HG03175 (cell line): Measurements from ENCODE around the gene ARL15.

Experiments
- ATAC-seq: cut with Tn5 transposase; IDR thresholded peaks from one replicate; pipeline ENCODE4 v1.9.1; 2021; ENCODE audit warnings: mild to moderate bottlenecking, moderate library complexity; ENCODE audit not compliant: unreplicated experiment

ARL15 gene

DNA sequence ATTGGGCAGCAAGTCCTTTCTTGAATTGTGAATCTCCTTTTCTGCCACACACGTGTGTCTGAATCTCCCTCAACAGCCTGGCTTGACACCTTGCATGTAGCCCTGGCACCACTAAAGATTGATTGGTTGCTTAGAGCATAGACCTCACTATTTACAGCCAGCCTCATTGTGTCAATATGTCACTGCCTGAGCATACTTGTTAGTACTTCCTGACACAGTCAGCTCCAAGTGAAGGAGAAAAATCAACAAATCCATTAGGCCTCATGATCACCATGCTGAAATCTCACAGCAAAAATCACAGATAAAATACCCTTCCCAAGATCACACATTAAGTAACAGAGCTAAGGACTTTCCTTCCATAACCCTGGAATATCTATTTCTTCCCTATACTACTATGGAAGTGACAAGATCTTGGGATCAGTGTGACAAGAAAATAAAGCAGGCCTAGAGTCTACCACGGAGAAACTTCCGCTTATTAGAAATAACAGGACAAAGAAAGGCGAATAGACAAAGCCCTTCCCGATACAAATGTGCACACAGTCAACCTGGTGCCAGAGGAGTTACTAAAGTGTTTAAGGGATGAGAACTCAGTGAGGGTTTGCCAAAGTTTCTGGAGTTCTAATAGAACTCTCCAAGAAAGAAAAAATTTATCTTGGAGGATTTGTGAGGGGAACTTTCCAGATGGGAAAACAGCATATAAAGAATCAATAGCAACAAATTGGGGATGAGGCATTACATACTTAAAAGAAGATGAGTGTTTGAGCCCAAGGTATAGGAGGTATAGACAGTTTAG, 5.6 kb upstream of the ARL15 start:
- ATAC-seq = no peak

DNA sequence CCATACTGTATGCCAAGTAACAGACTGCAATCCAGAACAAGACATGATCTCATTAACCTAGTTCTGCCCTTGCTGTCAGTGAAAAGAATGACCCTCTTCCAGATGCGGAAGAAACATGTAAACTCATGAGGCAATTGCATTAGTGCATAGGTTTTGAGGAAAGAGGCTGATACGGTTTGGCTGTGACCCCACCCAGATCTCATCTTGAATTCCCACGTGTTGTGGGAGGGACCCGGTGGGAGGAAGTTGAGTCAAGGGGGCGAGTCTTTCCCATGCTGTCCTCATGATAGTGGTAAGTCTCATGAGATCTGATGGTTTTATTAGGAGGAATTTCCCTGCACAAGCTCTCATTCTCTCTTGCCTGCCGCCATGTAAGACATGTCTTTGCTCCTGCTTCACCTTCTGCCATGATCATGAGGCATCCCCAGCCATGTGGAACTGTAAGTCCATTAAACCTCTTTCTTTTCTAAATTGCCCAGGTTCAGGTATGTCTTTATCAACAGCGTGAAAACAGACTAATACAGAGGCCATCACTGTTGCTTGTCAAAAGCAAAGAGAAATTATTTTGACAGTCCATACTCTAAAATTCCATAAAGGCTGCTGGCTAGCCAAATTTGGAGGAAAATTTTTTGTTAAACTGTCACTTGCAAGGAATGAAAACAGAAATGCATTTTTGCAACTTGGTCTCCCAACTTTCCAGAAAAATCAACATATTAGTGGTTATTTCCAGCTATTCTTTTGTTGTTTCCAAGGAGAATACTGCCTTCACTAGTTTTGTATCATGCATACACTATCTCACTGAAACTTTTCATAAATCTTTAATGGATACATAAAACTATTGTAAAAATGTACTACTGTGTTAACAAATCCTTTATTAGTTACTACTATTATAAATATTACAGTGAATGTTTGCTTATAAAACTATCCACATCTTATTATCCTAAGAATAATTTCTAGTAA, 3.2 kb upstream of the ARL15 start:
- no peak for ATAC-seq

DNA sequence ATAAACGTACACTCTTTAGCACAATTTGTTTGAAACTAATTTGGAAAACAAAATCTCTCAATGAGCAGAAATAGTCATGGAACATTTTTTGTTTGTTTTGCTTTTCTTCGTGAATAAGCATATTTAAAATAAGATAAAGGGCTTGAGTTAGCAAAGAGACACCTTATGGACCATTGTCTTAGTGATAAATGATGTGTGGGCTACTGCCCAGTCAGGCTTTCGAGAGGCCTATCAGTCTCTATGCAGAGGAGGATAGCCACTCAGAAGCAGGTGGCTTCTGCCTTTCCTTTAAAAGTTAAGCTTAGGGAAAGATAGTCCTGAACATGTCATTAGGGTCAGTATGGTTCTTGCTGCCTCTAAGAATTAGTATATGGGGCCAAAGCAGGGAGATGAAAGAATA, 2.1 kb upstream of the ARL15 start:
- ATAC-seq = no peak

DNA sequence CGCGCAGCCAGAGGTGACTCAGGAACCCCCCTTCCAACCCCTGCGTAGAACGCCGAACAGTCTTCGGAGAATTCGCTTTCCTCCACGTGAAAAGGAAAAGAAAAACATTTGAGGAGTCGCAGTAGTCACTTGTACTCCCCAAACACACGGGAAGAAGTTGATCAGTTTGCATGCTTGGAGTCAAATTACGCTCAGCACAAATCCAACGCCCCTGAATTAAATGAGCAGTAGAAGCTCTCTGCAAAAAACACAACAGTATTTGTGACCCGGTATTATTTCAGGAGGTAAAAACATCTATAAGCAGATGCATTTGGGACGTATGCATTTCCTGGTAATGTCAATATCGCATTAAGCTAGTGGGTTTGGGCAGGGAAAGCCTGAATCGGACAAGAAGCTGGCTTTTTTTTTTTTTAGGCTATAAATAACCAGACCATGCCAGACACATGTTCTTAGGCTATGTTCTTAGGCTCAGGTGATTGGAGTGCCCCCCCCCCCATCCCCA, 854 bp upstream of the ARL15 start:
- no peak for ATAC-seq

DNA sequence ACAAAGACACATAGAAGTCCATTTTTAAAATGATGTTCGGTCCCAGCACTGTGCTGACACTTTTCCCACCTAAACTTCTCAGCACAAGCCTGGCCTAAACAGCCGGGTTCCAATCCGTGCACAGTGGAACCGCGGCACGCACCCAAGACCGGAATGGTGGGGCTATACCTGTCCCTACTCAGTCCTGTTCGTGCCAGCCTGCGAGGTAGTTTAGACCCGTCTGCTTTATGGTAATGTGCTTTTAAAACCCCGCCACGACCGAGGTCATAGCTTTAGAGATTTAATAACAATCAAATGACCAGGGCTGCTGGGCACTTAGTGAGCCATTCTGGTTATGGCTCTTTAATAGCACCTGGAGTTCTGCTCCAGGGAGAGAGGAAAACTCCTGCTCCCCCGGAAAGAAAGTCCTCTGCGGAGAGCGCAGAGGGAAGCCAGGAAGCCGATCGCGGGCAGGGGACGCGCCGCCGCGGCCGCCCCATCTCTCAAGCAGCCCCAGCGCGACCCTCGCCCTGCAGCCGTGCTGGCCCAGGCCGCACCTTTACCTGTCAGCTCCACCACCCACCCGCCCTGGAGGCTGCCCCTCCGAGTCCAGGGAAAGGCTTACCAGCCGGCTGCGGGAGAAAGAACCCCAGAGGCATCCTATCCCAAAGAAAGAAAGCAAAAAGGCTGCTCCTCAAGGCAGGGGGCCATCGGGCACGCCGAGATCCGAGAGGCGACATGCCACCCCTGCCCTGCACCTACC, 511 bp downstream of the ARL15 start:
- ATAC-seq = peak; percentile 27

DNA sequence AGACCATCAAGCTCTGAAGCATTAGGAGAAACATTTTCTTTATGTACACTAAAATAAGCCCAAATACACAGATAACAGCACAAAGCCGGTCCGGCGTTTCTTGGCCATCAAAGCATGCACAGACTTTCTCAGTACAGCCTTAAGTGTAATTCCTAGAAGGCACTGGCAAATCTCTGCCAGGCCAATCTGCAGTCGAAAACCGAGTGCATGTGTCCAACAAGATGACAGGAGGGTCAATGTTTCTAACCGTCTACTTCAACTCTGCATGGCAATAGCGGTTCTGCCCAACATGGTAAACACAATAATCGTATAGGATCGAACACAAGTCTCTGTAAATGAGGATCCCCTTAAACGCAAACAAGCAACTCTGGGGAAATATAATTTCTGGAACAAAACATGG, 1.1 kb downstream of the ARL15 start:
- no peak for ATAC-seq

DNA sequence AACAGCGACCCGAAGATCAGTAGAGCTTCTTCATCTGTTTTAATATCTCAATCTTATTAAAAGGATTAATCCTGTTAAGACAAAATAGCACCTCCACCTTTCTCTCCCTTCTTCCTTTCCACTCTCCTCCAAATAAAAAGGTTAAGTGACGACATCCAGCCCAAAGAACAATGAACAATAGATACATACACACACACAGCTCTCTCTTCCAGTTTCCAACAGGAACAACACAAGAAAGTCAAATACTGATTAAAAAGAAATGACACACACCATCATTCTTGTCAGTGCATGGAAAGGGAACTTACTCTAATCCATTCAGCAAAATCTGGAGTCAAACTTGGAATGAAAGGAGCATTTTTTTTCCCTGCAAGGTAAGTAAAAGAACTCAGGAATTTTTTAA, 2.8 kb downstream of the ARL15 start:
- no peak for ATAC-seq

DNA sequence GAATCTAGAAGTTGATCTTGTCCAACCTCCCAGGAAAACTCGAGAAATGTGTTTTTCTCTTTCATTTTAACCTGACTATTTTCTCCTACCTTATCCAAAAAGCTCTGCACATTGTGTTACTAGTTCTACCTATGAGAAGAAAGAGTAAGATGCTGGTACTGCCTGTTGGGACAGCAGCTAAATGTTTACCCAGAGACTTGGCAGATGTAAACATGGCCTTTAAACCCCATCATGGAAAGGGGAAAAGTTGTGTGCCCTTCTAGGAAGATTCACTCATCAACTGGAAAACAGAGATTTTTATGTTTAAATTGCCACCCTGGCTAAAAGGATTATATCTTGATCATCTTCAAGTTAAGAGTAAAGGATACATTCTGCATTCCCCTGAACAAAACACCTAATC, 3.5 kb downstream of the ARL15 start:
- no peak for ATAC-seq

DNA sequence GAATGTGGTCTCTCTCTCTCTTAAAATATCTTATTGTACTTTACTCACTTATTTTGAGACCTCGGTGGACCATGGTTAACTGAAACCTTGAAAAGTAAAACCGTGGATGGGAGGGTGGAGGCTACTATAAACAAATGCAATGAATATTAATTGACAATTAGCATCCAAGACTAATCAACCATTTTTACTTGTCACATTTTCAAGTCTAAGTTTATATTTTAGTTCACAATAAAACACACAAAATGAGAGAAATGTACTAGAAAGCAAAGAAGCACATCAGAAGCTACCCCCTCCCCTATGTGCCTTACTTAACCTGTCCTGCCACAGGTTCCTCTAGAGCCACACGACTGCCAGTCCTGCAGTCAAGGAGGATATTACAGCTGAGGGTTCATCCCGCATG, 4.6 kb downstream of the ARL15 start:
- no peak for ATAC-seq

DNA sequence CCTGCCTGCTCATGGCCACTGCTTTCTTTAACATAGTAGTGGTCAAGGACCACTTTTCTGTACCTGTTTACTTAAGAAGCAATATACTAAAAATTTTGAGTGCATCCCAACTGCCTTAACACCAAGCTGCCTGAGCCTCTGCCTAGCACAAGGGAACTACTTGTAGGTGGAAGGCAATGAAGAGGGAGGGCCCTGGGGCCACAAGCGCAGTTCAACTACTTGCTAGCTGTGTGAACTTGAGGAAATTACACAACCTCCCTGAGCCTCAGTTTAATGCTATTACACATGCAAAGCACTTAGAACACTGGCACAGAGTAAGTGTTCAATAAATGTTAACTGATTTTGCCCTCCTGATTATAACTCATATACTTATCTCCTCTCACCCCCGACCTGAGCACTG, 6.3 kb downstream of the ARL15 start:
- ATAC-seq = no peak

DNA sequence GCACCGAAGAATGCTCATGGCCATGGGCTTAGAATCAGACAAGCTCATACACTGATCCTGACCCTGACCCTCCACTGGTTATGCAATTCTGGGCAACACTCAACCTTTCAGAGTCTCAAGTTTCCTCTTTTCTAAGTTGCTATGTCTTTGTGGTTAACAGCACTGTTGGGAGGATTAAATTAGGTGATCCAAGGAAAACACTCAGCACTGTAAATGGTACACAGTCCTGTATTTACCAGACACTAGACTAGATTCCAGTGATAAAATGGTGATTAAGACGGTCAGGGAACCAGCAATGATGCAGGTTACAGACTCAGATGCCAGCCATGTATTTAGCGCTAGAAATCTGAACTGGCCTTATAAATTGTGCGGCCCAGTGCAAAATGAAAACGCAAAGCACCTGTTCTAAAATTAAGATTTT, 8.1 kb downstream of the ARL15 start:
- no peak for ATAC-seq

DNA sequence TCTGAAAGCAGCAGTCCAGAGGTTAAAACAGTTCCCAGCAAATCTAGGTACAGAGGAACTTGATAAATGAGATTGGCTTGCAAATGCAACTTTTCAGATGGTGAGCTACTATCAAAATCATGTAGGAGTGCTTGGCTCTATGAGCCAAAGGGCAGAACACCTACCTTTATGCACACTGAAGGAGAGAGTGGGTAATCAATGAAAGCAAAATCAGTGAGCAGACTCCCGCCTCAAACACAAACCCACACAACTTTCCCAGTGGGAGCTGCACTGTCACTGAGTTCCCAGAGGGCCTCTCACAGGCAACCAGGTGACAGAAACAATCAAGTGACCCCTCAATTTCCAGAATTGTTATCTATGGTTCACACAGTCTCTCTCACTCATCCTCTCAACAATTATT, 8.5 kb downstream of the ARL15 start:
- no peak for ATAC-seq

DNA sequence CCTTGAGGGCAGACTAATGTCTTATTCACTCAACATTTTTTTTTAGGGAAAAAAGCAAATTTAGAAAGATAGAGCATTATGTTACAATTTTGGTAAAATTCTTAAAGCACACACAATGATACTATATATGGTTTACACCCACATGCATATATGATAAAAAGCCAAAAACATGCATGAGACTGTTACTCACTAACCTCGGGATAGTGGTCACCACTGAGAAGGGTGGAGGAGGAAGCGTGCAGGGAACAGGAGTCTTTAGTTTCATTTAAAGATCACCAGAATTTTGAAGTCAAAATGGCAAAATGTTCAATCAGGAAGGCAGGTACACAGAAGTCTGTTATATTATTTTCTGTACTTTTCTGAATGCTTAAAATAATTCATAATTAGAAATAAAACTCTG, 9.2 kb downstream of the ARL15 start:
- ATAC-seq = no peak

DNA sequence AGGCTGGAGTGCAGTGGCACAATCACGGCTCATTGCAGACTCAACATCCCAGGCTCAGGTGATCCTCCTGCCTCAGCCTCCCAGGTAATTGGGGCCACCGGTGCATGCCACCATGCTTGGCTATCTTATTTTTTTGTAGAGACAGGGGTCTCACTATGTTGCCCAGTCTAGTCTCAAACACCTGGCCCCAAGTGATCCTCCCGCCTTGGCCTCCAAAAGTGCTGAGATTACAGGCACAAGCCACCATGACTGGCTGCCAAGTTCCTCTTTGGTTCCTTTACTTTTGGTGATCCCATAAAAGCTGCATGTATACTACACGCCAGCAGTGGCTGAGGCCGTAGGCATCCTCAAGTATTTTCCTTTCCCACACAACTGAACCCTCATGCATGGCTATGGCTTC, 11.4 kb downstream of the ARL15 start:
- no peak for ATAC-seq

DNA sequence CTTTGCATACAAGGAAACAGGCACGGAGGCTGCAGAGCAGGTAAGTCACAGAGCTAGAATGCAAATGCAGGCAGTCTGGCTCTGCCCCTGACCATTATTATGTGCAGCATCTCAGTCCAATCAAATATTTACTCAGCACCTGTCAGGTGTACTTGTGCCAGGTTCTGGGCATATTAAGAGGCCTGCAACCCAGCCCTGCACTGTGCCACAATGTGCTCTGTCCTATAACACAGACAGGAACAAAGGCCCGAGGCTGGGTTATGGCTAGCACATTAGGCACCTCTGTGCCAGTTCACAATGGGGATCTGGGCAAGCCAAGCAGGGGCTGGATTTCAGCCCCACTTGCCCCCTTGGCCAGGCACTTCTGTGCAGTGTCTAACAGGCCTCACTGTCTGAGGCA, 14.0 kb downstream of the ARL15 start:
- ATAC-seq = no peak

DNA sequence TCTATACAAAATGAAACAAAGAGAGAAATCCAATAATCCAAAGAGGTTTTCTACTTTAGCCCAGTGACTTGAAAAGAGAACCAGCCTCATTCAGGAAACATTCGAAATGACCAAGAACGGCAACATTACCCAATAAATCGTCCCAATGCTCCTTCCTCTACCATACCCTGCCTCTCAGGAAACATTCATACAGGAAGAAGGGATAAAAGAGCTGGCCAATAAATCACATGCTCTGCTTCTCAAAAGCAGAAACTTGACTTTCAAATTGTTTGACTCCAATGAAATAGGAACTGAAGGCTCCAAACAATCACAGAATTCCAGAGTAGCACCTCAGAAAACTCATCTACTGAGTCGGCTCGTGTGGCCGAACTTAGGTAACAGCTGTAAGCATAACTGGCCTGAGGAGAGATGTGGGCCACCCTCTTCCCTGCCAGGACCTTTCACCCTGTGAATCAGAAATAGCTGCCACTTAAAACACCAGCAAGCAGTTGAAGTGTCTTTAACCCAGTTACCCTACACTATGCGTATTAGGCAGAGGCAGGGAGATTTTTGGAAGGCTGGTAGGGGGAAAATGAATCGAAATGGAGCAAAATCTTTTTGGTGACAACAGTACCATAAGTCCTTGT, 14.6 kb downstream of the ARL15 start:
- ATAC-seq = no peak

DNA sequence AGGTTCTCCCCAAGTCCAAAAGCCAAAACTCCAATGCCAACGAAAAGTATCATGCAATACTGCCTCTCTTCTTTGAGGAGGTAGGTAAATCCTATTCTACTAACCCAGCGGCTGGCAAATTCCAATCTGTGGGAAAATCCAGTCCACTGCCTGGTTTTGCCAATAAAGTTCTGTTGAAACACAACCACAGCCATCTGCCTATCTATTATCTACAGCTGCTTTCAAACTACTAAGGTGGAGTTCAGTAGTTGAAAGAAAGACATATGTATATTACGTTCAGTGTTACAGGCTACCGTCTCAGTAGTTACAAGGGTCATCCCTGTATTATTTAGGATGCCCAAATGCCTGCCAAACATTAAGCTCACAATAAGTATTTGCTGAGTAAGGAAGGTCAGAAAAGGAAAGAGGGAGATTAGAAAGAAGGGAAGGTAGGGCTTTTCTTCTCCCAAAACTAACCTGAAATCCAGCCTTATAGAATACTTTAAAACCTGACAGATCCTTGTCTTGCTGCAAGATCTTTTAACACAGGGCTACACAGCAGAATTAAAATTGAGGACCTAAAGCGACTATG, 16.2 kb downstream of the ARL15 start:
- ATAC-seq = no peak

DNA sequence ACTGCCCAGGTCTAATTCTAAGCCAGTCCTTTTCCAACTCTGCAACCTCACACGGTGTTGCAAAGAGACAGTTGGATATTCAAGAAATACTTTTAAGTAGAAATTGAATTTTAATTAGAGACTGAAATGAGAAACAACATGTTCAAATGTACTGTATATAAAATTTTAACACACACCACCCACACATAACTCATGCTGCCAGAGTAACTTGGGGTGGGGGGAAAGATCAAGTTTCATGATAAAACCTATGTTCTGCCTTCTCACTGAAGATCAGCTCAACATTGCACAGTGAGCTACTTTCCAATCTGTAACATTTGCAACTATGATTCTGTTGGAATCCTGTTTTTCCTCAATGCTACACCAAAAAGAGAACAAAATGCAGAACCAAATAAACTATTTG, 17.5 kb downstream of the ARL15 start:
- ATAC-seq = no peak

DNA sequence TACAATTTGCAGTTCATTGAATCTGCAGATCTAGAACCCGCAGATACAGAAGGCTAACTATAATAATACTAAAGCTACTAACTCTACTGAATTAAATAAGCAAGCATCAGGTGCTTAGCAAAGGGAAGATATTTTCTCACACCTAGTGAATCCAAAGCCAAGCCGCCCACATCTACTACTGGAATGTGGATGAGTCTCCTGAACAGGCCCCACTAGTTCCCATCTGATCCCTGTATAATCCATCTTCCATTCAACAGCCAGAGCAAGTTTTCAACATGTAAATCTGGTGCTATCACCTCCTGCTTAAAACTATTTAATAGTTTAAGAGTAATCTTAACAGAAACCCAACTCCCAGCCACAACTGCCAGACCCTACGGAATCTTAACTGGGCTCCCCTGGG, 18.9 kb downstream of the ARL15 start:
- ATAC-seq = no peak

DNA sequence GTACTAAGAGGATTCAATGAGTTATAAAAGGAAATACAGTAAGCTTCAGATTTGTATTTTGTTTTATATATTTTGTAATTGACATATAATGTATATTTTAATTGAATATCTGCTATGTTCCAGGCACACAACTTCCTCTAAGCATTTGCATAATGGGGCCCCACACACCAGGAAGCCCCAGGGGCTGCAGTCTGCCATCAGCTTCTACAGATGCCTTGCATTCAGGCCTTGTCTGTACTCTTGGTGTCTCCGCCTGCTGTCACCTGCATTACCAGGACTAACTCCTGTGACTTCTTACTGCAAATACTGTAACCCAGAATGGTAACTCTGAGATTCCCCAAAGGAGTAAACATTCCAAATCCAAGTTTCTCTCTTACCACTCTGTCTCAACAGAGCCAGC, 20.6 kb downstream of the ARL15 start:
- no peak for ATAC-seq
